ENCODE results near the gene PID1. TPM values are rescaled to one million over a fixed set of nuclear protein-coding genes. Genes with fewer than 3 reads are reported as not detected.

PID1 gene
- total RNA-seq, 1 experiment from 2014 or later = 0.15 TPM

DNA sequence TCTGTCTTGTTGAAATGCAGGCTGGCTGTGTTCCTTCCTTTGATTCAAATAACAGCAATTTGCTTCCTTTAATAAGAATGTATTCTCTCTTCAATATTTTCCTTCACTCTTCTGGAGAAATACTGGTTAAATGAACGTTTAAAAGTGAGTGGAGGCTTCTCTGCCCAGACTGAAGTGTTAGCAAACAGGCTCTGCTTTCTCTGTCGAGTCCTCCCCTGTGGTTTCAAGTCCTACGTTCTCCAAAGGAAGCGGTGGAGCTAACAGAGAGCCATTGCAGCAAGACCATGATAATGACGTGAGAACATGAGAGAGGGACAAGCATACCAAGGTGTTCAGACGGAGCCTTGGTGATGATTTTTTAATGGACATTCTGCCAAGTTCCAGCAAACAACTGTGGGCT, 26.2 kb upstream of the PID1 start:
- CTCF ChIA-PET = no interaction called here
- no peak overlapping the region for H3K4me2 ChIP-seq (ENCODE audit: low read length)
- H4K20me1 ChIP-seq (ENCODE audit: insufficient read depth) = no peaks in the 10 kb centered on the region
- BruUV-seq (replicated peaks) = no TSS peak
- RAD21 ChIA-PET (ENCODE audit: low non-redundant PET in 1 of 2, low total read pairs in 2 of 2, uncharacterized antibody in 2 of 2, unreplicated experiment in 2 of 2) = no interaction called here
- ATAC-seq (no peak), DNase-seq (ENCODE audit: low read depth, low spot score) (no peak)
- no peaks in the 10 kb centered on the region for H3K79me2 ChIP-seq (ENCODE audit: insufficient read depth, low read length)
- intact Hi-C loops (cut with micrococcal nuclease) = no loop called here
- no peak overlapping the region for H2AFZ ChIP-seq (ENCODE audit: low read depth, low read length, poor library complexity, severe bottlenecking)
- H3K4me1 ChIP-seq (ENCODE audit: control insufficient read depth in 1 of 2, insufficient read depth in 2 of 2, low read length in 2 of 2) = no peaks in the 10 kb centered on the region
- no peak overlapping the region for H3K4me3 ChIP-seq (replicated peaks in 1 of 2; ENCODE audit: low read depth in 1 of 2, low read length in 2 of 2)
- POLR2A ChIA-PET = no interaction called here
- no peaks in the 10 kb centered on the region for H3K27me3 ChIP-seq (ENCODE audit: insufficient read depth, low read length)
- H3K9me2 ChIP-seq (ENCODE audit: insufficient read depth) = no peaks in the 10 kb centered on the region
- no peaks in the 10 kb centered on the region for H3K36me3 ChIP-seq (ENCODE audit: control insufficient read depth in 1 of 2, insufficient read depth in 2 of 2, low read length in 2 of 2)
- TF ChIP-seq, protein P1, sequence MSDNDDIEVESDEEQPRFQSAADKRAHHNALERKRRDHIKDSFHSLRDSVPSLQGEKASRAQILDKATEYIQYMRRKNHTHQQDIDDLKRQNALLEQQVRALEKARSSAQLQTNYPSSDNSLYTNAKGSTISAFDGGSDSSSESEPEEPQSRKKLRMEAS (IDR thresholded peaks at IDR 0.05) = no peak
- no peak for TF ChIP-seq CEBPB (IDR thresholded peaks at IDR 0.05; ENCODE audit: low read depth)
- no peak for TF ChIP-seq SP1 (IDR thresholded peaks at IDR 0.05; ENCODE audit: low read depth)
- TF ChIP-seq ZFX (IDR thresholded peaks at IDR 0.05) = no peak
- TF ChIP-seq CBX3 (IDR thresholded peaks at IDR 0.05; ENCODE audit: low read depth) = no peak
- TF ChIP-seq SRF (IDR thresholded peaks at IDR 0.05; ENCODE audit: low read depth) = no peak
- TF ChIP-seq, protein P2, sequence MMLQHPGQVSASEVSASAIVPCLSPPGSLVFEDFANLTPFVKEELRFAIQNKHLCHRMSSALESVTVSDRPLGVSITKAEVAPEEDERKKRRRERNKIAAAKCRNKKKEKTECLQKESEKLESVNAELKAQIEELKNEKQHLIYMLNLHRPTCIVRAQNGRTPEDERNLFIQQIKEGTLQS (IDR thresholded peaks at IDR 0.05) = no peak
- no peak for TF ChIP-seq POLR2AphosphoS5 (IDR thresholded peaks at IDR 0.05; ENCODE audit: low read depth, low read length)
- TF ChIP-seq JUND (IDR thresholded peaks at IDR 0.05) = no peak
- no peak for TF ChIP-seq ZNF274 (IDR thresholded peaks at IDR 0.05; ENCODE audit: low read depth, low read length)
- no peak for TF ChIP-seq EZH2phosphoT487 (IDR thresholded peaks at IDR 0.05; ENCODE audit: borderline replicate concordance)
- TF ChIP-seq ELF1 (IDR thresholded peaks at IDR 0.05; ENCODE audit: borderline replicate concordance, low read depth) = no peak
- no peak for TF ChIP-seq EZH2 (IDR thresholded peaks at IDR 0.05)
- TF ChIP-seq, protein P3, sequence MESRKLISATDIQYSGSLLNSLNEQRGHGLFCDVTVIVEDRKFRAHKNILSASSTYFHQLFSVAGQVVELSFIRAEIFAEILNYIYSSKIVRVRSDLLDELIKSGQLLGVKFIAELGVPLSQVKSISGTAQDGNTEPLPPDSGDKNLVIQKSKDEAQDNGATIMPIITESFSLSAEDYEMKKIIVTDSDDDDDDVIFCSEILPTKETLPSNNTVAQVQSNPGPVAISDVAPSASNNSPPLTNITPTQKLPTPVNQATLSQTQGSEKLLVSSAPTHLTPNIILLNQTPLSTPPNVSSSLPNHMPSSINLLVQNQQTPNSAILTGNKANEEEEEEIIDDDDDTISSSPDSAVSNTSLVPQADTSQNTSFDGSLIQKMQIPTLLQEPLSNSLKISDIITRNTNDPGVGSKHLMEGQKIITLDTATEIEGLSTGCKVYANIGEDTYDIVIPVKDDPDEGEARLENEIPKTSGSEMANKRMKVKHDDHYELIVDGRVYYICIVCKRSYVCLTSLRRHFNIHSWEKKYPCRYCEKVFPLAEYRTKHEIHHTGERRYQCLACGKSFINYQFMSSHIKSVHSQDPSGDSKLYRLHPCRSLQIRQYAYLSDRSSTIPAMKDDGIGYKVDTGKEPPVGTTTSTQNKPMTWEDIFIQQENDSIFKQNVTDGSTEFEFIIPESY (IDR thresholded peaks at IDR 0.05; ENCODE audit: extremely low read depth, insufficient replicate concordance, low read length) = no peak
- TF ChIP-seq, protein P4, sequence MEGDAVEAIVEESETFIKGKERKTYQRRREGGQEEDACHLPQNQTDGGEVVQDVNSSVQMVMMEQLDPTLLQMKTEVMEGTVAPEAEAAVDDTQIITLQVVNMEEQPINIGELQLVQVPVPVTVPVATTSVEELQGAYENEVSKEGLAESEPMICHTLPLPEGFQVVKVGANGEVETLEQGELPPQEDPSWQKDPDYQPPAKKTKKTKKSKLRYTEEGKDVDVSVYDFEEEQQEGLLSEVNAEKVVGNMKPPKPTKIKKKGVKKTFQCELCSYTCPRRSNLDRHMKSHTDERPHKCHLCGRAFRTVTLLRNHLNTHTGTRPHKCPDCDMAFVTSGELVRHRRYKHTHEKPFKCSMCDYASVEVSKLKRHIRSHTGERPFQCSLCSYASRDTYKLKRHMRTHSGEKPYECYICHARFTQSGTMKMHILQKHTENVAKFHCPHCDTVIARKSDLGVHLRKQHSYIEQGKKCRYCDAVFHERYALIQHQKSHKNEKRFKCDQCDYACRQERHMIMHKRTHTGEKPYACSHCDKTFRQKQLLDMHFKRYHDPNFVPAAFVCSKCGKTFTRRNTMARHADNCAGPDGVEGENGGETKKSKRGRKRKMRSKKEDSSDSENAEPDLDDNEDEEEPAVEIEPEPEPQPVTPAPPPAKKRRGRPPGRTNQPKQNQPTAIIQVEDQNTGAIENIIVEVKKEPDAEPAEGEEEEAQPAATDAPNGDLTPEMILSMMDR (IDR thresholded peaks at IDR 0.05 in 2 of 3, conservative IDR thresholded peaks at IDR 0.05 in 1 of 3; ENCODE audit: borderline replicate concordance in 1 of 3, insufficient read depth in 1 of 3, low read depth in 2 of 3, low read length in 2 of 3) = no peak
- no peak for TF ChIP-seq POLR2A (IDR thresholded peaks at IDR 0.05; ENCODE audit: borderline replicate concordance, extremely low read depth, insufficient read depth, insufficient read length)
- H3K27ac ChIP-seq (ENCODE audit: low read depth, low read length) = no peak overlapping the region
- no peaks in the 10 kb centered on the region for H3K9me3 ChIP-seq (ENCODE audit: control insufficient read depth in 1 of 2, insufficient read depth in 1 of 2, low read depth in 1 of 2, low read length in 2 of 2)
- H3K9ac ChIP-seq (ENCODE audit: low read length) = no peak overlapping the region

Data from HCT116 (cell line).